Right cardiac atrium (tissue), 5 donors: ENCODE measurements around the gene MTHFR. TPM values are rescaled to one million over a fixed set of nuclear protein-coding genes. Genes with fewer than 3 reads are reported as not detected.

Source experiments
- ATAC-seq, 2 donors: fragments of 200-7000 bp; cut with Tn5 transposase; one replicate each; pipeline versions ENCODE4 v1.8.0 to v1.9.1; 2020; ENCODE audit warnings: moderate library complexity in 2 of 2, mild to moderate bottlenecking in 1 of 2
- DNase-seq, 3 donors: peaks; one replicate each; pipeline ENCODE4 v3.0.0-alpha.2; 2020
- H3K27ac ChIP-seq: one replicate; pipeline ENCODE4 v1.5.1; 2013; ENCODE audit warnings: mild to moderate bottlenecking, low read length, control low read depth, moderate library complexity
- H3K27me3 ChIP-seq: one replicate; pipeline ENCODE4 v1.6.1; 2013; ENCODE audit not compliant: control insufficient read depth, insufficient read depth
- H3K4me1 ChIP-seq: one replicate; pipeline ENCODE4 v1.6.1; 2013; ENCODE audit warnings: low read length; ENCODE audit not compliant: control insufficient read depth, insufficient read depth
- H3K4me3 ChIP-seq: one replicate; pipeline ENCODE4 v1.5.1; 2013; ENCODE audit warnings: low read length, control low read depth
- H3K9me3 ChIP-seq: one replicate; pipeline ENCODE4 v1.6.1; 2013; ENCODE audit warnings: low read length; ENCODE audit not compliant: control insufficient read depth
- WGBS: extraction: QIAGEN DNeasy Blood & Tissue Kit; methylation state at CpG from one replicate; pipeline ENCODE4 v1.1.7; 2013; 5-methylcytosine and 5-hydroxymethylcytosine counted together
- intact Hi-C, 4 donors: fragments of 100-400 bp; cut with DNase I; formaldehyde crosslinking; loops; one replicate each; pipeline versions ENCODE4 v1.11.0 to v1.14.0; 2022 to 2023
- polyA plus RNA-seq: library from polyadenylated mRNA; stranded (reverse); fragments of 200-250 nt; gene quantifications from one replicate; pipeline ENCODE4 v1.2.3, GENCODE V29; 2013
- total RNA-seq, 4 donors: library from RNA; stranded (reverse); fragmentation: NEBNext Ultra II Directional; extraction: Animal tissue kit (Norgen Biotek cat#: 25700); gene quantifications; one replicate each; pipeline ENCODE4 v1.2.1, GENCODE V29; 2021
- donor health status: healthy with polysubstance abuse.
- donor health status: DM: no; HTN: yes; CAD: no.
- donor health status: DM: no; HTN: no; CAD: no.
- donor health status: DM: no; HTN: yes; CAD: no; lungs with severe emphysema.
- donor health status: DM: yes; HTN: yes; CAD: no.

MTHFR gene
- total and polyA plus RNA-seq, 5 donors: 36.7 to 75.2 (median 55.6) TPM

- Histone ChIP-seq H3K27ac (no peak overlapping the region), H3K27me3 (no peaks in the 10 kb centered on the region), H3K9me3 (no peaks in the 10 kb centered on the region), H3K4me3 (no peak overlapping the region), H3K4me1 (peaks cover 4% of the 10 kb centered on the region)
- ATAC-seq: no peak
- intact Hi-C loops: no loop called here
- DNase-seq: peak in 1 of 3 donors; percentile 15
- WGBS: 76% methylated on average over 2 of the region's 2 CpGs
Measured at GRCh38 chr1:11738096-11738495, 67.7 kb downstream of the MTHFR start.

GRCh38 chr1:11736746-11737639 lies 68.8 kb downstream of the MTHFR start:
- intact Hi-C loops: no loop called here
- Histone ChIP-seq H3K4me1 (peaks cover 4% of the 10 kb centered on the region), H3K4me3 (peak overlapping the region; percentile 67), H3K27me3 (no peaks in the 10 kb centered on the region), H3K9me3 (no peaks in the 10 kb centered on the region), H3K27ac (peak overlapping the region; percentile 25)
- DNase-seq (peak; percentile 76 to 83 (median 82)), ATAC-seq (peak; percentile 40 to 66)
- WGBS: 12% methylated on average over 15 of the region's 15 CpGs

GRCh38 chr1:11735854-11736745 lies 69.7 kb downstream of the MTHFR start, which contains the start of gene AGTRAP:
Gene AGTRAP (plus strand): TSS chr1:11736136. CDS start chr1:11736209, 73 bp downstream.
- Histone ChIP-seq H3K27ac (peak within 1 kb of the TSS; percentile 78), H3K27me3 (no peaks in the 10 kb centered on the region), H3K4me1 (peaks cover 4% of the 10 kb centered on the region), H3K4me3 (peak within 1 kb of the TSS; percentile 67), H3K9me3 (no peaks in the 10 kb centered on the region)
- intact Hi-C loops: loop anchor here in 1 of 4 donors (2.0 kb wide), 1 partner anchor 69 kb away; the partner anchor contains the start of gene MTHFR
- DNase-seq: peak; percentile 98 to 100 (median 99)
- under 1% methylated on average over 59 of the region's 59 CpGs for WGBS
- peak; percentile 92 for ATAC-seq

Other genes with a start within 250 kb of the MTHFR start
- gene FBXO2, start 151.5 kb downstream of the MTHFR start, total RNA-seq: 10 to 100 TPM in 1 of 4 donors, 1 to 10 TPM in 3; 5.4 to 10.6 (median 6.5) TPM
- gene FBXO2, start 151.5 kb downstream of the MTHFR start, polyA plus RNA-seq: 14.0 TPM
- 10 to 100 TPM; 18.5 to 30.1 (median 24.8) TPM for gene FBXO44, start 151.1 kb downstream of the MTHFR start, total RNA-seq
- gene FBXO44, start 151.1 kb downstream of the MTHFR start, polyA plus RNA-seq: 25.1 TPM
- 1 to 10 TPM; 4.5 to 7.9 (median 5.9) TPM for gene FBXO6, start 141.8 kb downstream of the MTHFR start, total RNA-seq
- gene FBXO6, start 141.8 kb downstream of the MTHFR start, polyA plus RNA-seq: 9.9 TPM
- gene MAD2L2, start 124.8 kb downstream of the MTHFR start, total RNA-seq: 10 to 100 TPM; 15.5 to 20.3 (median 16.7) TPM
- gene MAD2L2, start 124.8 kb downstream of the MTHFR start, polyA plus RNA-seq: 22.8 TPM
- under 1 TPM in 3 of 4 donors, not detected in 1; 0.03 to 0.08 (median 0.03) TPM for gene DRAXIN, start 114.3 kb downstream of the MTHFR start, total RNA-seq
- gene DRAXIN, start 114.3 kb downstream of the MTHFR start, polyA plus RNA-seq: 0.02 TPM
- 10 to 100 TPM; 17.5 to 25.0 (median 21.9) TPM for gene AGTRAP, start 69.8 kb downstream of the MTHFR start, total RNA-seq
- gene AGTRAP, start 69.8 kb downstream of the MTHFR start, polyA plus RNA-seq: 23.9 TPM
- 1 to 10 TPM; 1.3 to 2.7 (median 2.0) TPM for gene C1orf167, start 43.8 kb downstream of the MTHFR start, total RNA-seq
- gene C1orf167, start 43.8 kb downstream of the MTHFR start, polyA plus RNA-seq: 4.0 TPM
- gene CLCN6, start 227 bp upstream of the MTHFR start, total RNA-seq: 10 to 100 TPM; 30.4 to 54.9 (median 36.8) TPM
- 16.2 TPM for gene CLCN6, start 227 bp upstream of the MTHFR start, polyA plus RNA-seq
- over 10,000 TPM; 26,185 to 59,291 (median 38,228) TPM for gene NPPA, start 41.8 kb upstream of the MTHFR start, total RNA-seq
- 45,715 TPM for gene NPPA, start 41.8 kb upstream of the MTHFR start, polyA plus RNA-seq
- 1,000 to 10,000 TPM in 1 of 4 donors, 100 to 1,000 TPM in 1, 10 to 100 TPM in 2; 37.1 to 2,245 (median 160) TPM for gene NPPB, start 53.0 kb upstream of the MTHFR start, total RNA-seq
- gene NPPB, start 53.0 kb upstream of the MTHFR start, polyA plus RNA-seq: 1,679 TPM
- gene KIAA2013, start 120.5 kb upstream of the MTHFR start, total RNA-seq: 10 to 100 TPM; 34.6 to 38.1 (median 36.3) TPM
- 37.3 TPM for gene KIAA2013, start 120.5 kb upstream of the MTHFR start, polyA plus RNA-seq
- gene PLOD1, start 128.8 kb upstream of the MTHFR start, total RNA-seq: 10 to 100 TPM; 49.5 to 77.8 (median 63.1) TPM
- gene PLOD1, start 128.8 kb upstream of the MTHFR start, polyA plus RNA-seq: 51.0 TPM
- gene MFN2, start 174.5 kb upstream of the MTHFR start, total RNA-seq: 100 to 1,000 TPM; 386 to 449 (median 419) TPM
- gene MFN2, start 174.5 kb upstream of the MTHFR start, polyA plus RNA-seq: 237 TPM
- gene MIIP, start 213.5 kb upstream of the MTHFR start, total RNA-seq: 10 to 100 TPM in 3 of 4 donors, 1 to 10 TPM in 1; 8.5 to 16.4 (median 12.5) TPM
- gene MIIP, start 213.5 kb upstream of the MTHFR start, polyA plus RNA-seq: 12.5 TPM